Gastrocnemius medialis (tissue), 4 donors: Measurements from ENCODE around the gene ACO2.

ENCODE experiments used
- POLR2A ChIP-seq, 2 donors: fragments of 450-650 bp; IDR thresholded peaks; one replicate each; pipeline ENCODE4 v1.6.1; 2017; ENCODE audit warnings: antibody characterized with exemption in 2 of 2, mild to moderate bottlenecking in 2 of 2, moderate library complexity in 2 of 2
- TF ChIP-seq, protein P1 (sequence below), 5 experiments: fragments of 450-650 bp in 3 of 5; fragments of 200-600 bp in 2 of 5; sonication (generic) in 2 of 5; IDR thresholded peaks in 4 of 5; conservative IDR thresholded peaks in 1 of 5; 1 replicate in 4 of 5; 2 replicates in 1 of 5; pipeline ENCODE4 v1.5.1; 2016 to 2019; ENCODE audit warnings: antibody characterized with exemption in 5 of 5, mild to moderate bottlenecking in 3 of 5, moderate library complexity in 3 of 5

DNA sequence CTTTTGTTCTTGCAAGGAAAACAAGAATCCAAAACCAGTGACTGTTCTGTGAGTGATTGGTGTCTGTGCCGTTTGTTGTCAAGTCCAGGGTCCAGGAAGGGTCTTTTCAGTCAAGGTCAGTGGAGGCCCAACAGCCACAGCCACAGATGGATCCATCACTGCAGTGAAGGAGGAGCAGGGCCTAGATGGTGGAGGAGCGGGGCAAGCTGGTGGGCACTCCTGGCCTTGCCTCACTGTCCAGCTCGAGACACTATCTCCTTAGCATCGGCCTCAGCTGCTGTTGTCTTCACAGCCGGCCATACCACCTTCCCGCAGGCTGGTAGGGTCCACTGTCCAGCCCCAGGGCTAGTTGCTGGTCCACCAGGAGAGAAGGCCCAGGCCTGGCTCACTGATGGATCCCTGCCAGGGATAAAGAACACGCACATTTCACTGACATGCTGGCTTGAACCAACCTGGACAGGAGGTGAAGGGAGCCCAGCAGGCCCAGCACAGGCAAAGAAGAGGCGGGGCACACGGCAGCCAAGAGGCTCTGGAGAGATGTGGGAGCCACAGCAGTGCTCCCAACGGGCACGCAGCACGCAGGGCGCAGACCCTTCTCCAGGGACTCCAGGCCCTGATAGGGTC is 60.1 kb downstream of the ACO2 start:
- TF ChIP-seq, protein P1, sequence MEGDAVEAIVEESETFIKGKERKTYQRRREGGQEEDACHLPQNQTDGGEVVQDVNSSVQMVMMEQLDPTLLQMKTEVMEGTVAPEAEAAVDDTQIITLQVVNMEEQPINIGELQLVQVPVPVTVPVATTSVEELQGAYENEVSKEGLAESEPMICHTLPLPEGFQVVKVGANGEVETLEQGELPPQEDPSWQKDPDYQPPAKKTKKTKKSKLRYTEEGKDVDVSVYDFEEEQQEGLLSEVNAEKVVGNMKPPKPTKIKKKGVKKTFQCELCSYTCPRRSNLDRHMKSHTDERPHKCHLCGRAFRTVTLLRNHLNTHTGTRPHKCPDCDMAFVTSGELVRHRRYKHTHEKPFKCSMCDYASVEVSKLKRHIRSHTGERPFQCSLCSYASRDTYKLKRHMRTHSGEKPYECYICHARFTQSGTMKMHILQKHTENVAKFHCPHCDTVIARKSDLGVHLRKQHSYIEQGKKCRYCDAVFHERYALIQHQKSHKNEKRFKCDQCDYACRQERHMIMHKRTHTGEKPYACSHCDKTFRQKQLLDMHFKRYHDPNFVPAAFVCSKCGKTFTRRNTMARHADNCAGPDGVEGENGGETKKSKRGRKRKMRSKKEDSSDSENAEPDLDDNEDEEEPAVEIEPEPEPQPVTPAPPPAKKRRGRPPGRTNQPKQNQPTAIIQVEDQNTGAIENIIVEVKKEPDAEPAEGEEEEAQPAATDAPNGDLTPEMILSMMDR (IDR thresholded peaks at IDR 0.05 in 4 of 5, conservative IDR thresholded peaks at IDR 0.05 in 1 of 5), result no peak
- no peak for TF ChIP-seq POLR2A (IDR thresholded peaks at IDR 0.05)
